Hindlimb muscle (tissue), 1 donor: ENCODE measurements around the gene TBC1D19. TPM values are rescaled to one million over a fixed set of nuclear protein-coding genes. Genes with fewer than 3 reads are reported as not detected.

Experiments
- DNase-seq: peaks from one replicate; pipeline ENCODE4 v3.0.0-alpha.2; 2013
- polyA plus RNA-seq: library from polyadenylated mRNA; unstranded; fragments of 120-200 nt; gene quantifications from one replicate; pipeline ENCODE4 v1.2.1, GENCODE V29; 2013; ENCODE audit not compliant: insufficient read length

The TBC1D19 gene
- polyA plus RNA-seq, 1 donor = 11.9 TPM

DNA sequence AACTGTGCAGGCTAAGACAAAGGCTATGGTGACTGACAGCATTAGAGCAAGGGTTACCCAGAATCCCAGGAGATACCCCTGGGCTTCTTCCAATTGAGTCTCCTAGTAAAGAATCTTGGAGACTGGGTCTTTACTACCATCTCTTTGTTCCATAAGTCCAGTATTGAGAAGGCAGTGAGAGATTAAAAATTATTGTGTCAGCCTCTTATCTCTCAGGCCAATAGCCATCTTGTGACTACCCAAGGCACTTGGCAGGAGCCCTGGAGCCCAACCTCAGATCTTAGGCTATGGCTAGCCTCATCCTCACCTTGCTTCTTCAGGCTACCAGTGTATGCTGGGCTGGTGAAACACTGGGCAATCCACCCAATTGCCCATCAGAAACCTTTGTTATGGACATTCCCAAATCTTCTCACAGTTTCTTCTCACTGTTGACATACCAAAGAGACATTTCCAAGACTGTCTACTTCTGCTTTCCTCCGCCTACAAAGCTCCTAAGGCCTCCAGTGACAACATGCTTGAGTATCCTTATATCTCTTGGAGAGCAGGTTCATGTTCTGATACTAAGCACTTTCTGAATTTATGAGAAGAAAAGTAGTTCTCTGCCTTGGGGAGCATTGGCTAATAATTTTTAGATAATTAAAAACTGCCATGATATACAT, 200.5 kb downstream of the TBC1D19 start:
- no peak for DNase-seq

DNA sequence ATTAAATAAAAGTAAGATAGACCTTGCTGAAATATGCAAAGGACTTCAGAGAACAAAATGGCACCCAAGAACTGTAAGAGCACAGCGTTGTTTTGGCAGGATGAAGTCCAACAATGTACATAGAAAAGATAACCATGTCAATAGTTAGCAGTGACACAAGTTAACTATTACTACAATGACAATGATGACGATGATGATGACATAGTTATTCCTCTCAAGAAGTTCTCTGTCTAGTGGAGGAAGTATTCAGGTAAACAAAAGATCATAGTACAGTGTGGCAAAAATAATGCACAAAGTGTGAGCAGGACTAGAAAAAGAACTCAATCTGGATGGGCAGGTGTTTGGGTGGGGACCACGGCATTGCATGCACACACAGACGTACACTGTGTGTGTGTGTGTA, 201.4 kb downstream of the TBC1D19 start:
- DNase-seq = no peak

DNA sequence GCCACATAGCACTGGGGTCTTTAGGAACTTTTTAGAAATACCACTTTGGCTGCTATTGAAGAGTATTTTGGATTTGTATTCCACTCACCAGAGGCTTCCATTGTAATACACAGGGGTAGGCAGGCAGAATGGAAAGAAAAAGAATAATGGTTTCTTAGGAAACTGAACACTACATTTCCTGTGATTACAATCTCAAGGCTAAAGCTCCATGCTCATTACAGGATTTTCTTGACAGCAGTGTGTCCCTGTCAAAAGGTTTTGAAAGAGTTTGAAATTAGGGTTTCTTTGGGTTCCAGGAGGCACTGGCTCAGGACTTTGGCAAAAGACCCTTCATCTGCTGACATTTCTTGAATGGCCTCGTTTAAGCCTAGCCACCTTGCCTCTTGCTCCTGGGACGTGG, 201.9 kb downstream of the TBC1D19 start:
- no peak for DNase-seq

DNA sequence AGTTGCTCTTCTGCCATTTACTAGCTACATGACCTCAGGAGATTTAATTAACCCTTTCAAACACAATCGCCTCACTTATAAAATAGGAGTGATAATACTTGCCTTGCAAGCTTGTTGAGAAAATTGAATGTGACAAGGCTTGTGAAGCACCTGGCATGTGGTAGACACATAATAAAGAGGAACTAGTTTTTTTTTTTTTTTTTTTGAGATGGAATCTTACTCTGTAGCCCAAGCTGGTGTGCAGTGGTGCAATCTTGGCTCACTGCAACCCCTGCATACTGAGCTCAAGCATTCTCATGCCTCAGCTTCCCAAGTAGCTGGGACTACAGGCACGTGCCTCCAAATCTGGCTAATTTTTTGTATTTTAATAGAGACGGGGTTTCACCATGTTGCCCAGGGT, 203.0 kb downstream of the TBC1D19 start:
- no peak for DNase-seq

DNA sequence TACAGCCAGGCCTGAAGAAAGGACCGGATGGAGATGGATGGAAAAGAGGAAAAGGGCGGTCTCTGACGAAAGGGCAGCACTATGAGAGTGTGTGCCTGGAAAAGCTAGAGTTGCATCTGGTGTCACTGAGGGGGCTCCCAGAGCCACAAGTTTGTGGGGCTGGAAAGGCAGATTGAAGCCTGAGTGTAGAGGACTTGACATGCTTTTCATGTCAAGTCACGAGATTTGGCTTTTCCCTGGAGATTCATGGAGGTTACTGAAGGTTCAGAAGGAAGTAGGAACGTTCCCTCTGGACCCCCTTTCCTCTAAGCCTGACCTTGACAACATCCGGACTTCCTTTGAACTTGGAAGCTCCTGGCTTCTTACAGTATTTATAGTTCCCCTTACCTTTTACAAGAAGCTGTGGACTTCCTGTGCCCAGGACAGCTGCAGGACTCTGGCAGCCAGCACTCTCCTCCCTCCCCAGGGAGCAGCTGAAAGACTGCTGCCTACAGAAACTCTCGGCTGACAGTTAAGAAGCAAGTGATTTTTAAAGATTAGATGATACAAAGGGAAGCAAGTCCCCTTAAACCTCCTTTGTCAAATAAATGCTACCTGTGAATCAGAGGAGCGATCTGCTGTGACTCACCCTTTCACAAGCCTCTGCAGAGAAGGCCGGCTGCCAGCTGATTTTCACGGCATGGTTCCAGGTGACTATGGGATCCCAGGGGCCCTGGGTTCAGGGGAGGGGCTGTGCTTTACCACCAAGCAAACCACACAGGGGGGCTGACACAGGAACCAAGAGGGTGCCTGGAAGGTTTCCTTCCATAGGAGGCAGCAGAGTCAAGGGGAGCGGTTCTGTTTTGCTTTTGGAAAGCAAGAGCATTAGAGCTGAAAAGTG, 203.8 kb downstream of the TBC1D19 start:
- peak; percentile 54 for DNase-seq

DNA sequence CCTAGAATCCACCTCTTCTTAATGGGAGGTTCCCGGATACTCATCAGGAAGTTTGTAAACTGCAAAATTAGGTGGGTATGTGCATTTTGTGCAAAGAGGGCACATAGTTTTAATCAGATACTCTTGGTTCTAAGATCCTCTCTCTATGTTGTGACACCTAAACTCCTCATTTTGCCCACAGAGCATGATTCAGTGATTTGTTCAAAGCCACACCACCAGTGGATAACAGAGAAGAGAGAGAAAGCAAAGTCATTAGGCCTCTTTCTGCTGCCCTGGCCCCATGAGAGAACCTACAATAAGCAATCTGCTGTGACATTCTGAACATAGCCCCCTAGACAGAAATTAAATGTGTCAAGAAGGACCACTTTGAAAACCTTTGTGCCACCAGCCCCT, 204.5 kb downstream of the TBC1D19 start:
- no peak for DNase-seq

DNA sequence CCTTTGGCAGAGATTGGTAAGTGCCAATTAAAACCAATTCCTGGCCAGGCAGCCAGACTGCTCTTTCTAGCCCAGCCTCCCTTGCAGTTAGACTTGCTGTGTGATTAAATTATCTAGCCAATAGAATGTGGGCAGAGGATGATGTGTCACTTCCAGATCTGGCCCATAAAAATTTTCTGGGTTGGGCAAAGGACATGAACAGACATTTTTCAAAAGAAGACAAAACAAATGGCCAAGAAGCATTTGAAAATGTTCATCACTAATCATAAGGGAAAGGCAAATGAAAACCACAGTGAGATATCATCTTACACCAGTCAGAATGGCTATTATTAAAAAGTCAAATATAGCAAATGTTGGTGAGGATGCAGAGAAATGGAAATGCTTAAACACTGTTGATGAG, 205.3 kb downstream of the TBC1D19 start:
- DNase-seq = no peak

DNA sequence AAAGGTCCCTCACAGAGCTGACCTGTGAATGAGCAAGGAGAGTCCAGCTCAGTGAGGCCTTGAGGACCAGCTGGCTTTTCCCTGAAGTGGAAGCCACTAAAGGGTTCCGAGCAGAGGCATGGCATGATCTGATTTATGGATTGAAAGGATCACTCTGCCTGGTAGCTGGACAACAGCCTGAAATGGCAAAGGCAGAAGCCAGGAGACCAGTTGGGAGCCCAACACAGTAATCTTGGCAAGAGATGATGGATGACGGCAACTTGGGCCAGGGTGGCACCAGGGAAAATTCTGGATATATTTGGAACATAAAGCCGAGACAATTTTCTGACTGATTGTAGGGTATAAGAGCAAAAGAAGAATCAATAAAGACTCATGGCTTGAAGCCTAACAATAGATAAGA, 207.5 kb downstream of the TBC1D19 start:
- DNase-seq = no peak

DNA sequence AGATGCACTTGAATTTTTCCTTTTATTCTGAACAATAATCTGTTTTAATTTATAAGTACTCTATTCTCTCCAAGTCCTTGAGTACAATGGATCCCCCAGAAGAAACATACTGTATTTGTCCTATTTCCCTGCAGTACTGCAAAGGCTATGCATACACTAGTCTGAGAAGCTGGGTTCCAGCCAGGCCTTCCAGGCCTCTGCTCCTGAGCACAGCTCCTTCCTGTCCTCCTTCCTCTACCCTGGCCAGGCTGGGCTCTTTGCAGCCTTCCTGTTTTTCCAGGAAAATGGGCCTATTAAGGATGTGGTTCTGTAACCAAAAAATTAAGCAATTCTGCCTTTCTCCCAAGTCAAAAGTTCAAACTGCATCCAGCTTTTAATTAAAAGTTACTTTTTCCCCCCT, 208.8 kb downstream of the TBC1D19 start:
- DNase-seq = no peak

DNA sequence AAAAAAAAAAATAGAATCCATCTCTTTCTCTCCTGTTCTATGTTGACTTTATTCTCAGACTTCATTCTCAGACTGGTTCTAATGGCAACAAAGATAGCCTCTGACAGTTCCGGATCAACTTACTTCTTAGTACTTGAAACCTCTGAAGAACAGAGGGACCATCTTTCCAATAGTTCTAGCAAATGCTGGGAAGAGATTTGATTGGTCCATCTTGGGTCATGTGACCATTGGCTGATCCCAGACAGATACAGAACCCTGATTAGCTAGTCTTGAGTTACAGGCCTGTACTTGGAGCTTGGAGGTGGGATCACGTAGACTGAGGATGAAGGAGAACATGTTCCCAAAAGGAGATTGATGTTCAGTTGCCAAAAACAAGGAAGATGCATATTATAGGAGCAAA, 209.9 kb downstream of the TBC1D19 start:
- DNase-seq = no peak

DNA sequence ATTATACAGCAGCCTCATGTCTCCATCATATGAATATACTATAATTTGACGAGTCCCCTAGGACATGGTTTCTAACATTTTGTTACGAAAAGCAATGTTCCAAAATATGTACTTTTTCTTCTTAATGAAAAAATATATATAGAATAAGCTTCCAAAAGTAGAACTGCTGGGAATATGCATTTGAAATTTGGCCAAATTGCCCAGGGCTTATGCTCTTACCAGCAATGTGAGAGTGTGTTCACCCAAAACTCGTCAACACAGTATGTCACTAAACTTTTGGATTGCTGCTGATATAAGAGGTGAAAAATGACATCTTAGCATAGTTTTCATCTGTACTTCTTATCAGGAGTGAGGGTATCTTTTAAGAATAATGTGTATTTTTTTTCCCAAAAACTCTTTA, 212.2 kb downstream of the TBC1D19 start:
- DNase-seq = no peak

DNA sequence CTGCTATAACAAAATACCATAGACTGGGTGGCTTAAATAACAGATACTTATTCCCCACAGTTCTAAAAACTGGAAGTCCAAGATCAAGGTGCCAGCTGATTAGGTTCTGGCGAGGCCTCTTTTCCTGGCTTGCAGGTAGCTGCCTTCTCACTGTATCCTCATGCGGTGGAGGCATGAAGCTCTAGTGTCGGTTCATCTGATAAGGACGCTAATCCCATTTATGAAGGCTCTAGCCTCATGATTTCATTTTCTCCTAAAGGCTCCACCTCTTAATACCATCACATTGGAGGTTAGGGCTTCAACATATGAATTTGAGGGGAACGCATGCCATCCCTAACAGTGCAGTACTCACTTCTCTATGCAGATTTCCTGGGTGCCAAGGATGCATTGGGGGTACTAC, 218.9 kb downstream of the TBC1D19 start:
- DNase-seq = no peak

DNA sequence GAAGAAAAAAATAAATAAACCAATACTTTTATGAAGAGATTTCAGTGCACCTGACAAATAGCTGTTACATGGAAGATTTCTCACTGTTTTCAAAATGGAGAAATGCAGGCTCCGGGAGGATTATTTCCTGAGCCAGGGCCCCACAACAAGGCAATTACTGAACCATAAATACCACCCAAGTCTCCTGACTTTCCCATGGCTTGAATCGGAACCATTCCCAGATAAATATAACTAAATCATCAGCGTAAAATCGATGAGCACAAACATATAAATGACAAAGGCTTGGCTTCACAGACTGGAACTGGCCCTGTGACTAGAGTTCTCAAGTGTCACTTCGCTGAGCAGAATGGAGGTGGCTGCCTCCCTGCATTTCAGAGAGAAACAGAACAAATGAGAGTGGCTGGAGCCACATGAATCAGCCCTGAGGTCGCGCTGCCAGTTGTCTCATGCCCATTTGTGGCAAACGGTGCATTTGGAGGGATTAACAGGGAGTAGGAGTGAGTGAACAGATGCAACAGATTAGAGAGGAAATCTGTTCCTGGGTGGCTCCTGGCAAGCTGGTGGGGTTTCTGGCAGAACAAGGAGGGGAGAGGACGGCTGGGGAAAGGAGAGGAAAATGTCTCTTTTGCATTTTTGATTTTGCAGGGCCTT, 219.5 kb downstream of the TBC1D19 start:
- DNase-seq = peak; percentile 65

DNA sequence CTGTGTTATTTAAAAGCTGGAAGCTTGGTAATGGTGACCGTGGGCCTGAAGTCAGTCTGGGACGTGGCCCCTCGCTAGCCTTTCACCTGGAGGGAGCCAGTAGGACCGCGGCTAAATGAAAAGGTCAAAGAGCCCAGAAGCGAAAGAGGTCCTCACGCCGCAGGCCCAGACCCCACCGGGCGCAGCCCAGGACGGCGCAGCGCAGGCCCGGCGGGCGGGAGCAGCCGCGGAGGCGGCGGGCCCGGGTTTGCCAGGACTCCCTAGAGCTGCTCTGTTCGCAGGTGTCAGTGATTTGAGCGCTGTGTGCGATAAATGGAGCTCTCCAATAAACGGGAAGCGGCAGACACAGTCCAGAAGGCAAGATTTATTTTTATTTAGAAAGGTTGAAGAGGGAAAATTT, 220.6 kb downstream of the TBC1D19 start:
- no peak for DNase-seq

DNA sequence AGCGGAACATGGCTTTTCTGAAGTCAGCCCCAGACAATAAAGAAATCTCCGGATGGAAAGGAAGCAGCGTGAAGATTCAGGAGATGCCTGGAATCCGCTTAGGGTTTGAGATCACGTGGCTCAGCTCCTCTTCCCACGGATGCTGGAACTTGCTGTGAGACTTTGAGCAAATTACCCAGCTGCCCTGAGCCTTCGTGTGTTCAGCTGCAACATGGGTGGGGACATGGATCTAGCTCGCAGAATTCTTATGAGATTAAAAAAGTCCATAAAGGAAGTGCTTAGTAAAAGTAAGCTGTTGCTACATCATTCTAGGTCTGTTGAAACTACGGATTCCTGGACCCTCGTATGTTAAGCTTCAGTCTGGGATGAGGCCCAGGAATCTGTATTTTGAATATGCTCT, 221.0 kb downstream of the TBC1D19 start:
- DNase-seq = no peak

Other genes starting within 250 kb of the TBC1D19 start
- not detected for gene CCKAR, start 93.6 kb upstream of the TBC1D19 start, polyA plus RNA-seq